GM21786 (cell line): ENCODE results near the gene ULBP2.
"Not testable (repeated sequence)": the region's sequence is repeated elsewhere in the genome, so short reads cannot be mapped to it uniquely, and the experiment has no call there.

Source experiments
- ATAC-seq: cut with Tn5 transposase; IDR thresholded peaks from one replicate; pipeline ENCODE4 v1.9.1; 2021; ENCODE audit not compliant: unreplicated experiment

The ULBP2 gene

DNA sequence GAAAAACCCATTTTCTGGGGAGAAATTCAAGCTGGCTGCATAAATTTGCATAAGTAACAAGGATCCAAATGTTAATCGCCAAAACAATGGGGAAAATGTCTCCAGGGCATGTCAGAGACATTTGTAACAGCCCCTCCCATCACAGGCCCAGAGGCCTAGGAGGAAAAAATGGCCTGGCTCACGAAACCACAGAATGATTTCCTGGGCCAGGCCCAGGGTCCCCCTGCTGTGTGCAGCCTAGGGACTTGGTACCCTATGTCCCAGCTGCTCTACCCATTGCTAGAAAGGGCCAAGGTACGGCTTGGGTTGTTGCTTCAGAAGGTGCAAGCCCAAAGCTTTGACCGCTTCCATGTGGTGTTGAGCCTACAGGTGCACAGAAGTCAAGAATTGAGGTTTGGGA lies 33.3 kb upstream of the ULBP2 start:
- ATAC-seq: not testable (repeated sequence)

DNA sequence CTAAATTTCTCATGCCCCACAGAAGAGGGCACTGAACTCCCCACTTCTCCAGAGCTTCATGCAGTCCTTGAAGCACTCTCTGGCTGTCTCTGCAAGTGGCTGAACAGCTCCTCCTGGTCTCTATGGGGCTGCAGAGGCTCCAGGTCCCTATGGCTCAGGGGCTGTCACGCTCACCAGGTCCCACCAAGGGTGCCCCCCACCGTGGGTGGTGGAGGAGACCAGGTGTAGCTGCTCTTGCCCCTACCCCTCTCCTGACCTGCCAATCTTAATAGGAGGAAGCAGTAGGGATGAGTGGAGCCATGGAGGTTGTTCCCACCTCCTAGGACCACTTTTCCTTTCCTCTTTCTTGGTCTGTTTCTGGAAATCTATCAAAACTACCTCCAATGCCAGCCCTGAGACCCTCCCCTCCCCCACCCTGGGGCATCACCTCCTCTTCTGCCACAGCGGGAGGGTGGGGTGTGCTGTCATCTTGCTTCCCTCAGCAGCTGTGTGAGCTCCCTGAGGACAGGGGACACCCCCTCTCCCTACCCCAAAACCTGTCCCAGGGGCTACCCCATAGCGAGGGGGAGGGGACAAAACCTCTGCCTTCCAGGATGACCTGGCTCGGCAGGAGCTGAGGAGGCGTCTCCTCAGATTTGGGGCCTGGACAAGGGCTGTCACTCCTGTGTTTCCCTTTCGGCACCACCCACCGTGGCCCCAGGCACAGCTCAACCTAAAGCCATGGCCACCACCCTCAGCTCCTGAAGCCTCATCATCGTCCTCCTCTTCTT lies 31.9 kb upstream of the ULBP2 start:
- no peak for ATAC-seq

DNA sequence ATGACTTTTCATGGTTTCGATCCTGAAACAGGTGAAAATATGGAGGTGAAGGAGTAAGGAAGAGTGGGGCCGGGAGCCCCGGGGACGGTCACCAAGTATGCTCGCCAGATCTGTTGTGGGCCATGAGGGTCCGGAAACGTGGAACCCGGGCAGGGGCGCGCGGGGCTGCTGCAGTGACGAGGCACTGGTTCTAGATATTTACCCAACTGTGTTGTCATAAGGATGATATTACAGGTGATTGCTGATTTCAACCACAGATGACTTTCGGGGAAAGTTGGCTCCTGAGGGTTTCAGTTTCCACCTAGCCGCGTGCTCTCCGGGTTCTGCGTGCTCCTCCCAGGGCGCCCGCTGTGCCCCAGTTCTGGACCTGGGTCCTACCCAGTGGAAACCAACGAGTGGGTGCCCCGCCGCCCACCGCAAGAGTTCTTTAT lies 31.1 kb upstream of the ULBP2 start:
- no peak for ATAC-seq

DNA sequence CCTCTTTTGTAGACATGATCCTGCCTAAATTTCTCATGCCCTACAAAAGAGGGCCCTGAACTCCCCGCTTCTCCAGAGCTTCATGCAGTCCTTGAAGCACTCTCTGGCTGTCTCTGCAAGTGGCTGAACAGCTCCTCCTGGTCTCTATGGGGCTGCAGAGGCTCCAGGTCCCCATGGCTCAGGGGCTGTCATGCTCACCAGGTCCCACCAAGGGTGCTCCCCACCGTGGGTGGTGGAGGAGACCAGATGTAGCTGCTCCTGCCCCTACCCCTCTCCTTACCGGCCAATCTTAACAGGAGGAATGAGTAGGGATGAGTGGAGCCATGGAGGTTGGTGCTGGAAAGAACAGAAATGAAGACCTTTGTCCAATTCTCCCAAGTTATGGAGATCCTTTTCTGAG lies 29.1 kb upstream of the ULBP2 start:
- not testable (repeated sequence) for ATAC-seq

DNA sequence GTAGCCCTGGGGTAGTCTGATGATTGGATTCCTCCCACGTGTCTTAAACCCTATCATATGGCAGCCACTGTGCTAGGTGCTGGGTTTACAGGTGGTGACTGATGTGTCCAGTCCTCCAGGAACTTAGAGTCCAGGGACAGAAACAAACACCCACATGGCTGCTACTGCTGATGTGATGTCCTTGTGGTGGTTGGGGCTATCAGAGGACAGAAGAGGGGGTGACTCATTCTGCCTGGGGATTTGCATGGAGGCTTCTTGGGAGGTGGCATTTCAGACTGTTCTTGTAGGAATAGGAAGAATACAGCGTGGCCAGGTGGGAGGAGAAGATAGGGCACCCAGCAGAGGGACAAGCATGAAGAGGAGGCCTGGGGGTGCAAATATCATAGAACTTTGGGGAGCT lies 28.7 kb upstream of the ULBP2 start:
- ATAC-seq: no peak

DNA sequence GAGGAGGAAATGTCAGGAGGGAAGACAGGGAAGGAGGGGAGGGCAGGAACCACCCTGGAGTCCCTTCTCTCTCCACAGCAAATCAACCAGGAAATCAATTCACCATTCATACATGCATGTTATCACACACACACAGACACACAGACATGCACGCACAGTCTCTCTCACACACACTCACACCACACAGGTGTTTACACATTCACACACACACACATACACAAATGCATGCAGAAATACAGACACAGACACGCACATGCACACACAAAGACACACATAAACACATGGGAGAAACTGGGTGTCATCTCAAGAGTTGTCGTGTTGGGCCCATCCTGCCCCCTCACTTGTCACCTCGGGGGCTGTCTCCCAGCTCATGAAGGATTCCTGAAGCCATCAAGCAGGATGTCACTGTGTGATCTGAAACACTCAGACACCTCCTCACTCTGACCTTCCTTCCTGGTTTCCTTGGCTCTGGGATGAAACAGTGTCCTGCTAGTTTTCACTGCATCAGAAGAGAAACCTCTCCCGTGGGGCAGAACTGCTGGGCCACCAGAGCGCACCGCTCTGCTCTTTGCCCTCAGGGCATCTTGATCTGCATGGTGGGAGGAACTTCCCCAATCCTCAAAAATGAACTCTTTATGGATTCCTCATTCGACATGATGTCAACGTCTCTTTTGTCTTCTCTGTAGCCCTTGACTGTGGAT lies 28.1 kb upstream of the ULBP2 start:
- ATAC-seq: no peak

DNA sequence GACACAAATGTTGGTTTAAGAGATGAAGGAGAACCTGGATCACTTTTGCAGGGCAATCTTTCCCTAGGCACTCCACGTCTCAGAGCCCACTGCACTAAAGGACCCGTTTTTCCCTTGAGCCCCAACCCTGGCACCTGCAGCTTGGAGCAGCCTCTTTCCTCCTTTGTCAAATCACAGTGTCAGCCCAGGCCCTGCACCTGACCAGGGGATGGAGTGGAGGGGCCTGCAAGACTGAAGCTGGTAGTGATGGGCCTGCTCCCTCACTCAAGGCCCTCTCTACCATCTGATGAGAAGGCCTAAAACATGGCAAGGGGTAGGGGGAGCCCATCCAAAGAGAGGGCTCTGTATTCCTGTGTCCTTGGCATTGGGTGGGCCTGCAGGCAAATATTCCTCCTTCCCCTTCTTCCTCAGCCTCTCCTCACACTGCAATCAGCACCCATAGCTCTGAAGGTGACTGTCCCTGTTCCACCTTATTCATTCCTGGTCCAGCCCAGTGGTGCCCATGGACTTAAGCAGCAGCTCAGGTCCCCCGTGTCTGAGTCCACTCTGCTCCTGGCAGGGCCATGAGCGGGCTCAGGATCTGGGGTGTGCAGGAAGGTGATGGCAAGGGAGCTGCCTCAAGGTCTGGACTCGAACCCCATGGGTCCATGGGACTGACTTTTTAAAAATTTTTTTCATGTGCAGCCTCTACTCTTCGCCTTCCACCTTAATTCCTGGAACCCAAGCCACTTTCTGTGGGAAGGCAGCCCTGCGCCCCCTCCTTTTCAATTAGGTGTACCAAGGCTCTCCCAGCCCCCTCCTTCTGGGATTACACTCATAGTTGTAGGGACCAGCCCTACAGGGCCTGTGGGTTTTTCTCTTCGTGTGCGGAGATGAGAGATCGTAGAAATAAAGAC lies 25.6 kb upstream of the ULBP2 start:
- ATAC-seq: no peak

DNA sequence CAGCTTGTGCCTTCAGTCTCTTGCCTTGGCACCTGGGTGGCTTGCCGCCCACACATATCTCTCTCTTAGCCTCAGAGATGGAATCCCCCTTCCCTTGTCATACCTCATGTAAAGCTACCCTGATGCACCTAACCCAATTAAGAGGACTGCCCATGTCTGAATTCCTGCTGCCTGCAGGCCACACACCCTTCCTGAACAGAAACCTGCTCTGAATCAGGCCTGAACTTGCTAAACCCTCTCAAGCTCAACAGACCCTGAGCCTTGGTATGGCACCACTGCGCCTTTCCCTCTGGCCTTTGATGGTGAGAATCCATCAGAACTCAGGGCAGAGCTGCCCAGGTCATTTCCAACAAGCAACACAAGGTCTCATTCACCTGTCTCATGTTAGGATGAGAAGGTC lies 24.1 kb upstream of the ULBP2 start:
- no peak for ATAC-seq

DNA sequence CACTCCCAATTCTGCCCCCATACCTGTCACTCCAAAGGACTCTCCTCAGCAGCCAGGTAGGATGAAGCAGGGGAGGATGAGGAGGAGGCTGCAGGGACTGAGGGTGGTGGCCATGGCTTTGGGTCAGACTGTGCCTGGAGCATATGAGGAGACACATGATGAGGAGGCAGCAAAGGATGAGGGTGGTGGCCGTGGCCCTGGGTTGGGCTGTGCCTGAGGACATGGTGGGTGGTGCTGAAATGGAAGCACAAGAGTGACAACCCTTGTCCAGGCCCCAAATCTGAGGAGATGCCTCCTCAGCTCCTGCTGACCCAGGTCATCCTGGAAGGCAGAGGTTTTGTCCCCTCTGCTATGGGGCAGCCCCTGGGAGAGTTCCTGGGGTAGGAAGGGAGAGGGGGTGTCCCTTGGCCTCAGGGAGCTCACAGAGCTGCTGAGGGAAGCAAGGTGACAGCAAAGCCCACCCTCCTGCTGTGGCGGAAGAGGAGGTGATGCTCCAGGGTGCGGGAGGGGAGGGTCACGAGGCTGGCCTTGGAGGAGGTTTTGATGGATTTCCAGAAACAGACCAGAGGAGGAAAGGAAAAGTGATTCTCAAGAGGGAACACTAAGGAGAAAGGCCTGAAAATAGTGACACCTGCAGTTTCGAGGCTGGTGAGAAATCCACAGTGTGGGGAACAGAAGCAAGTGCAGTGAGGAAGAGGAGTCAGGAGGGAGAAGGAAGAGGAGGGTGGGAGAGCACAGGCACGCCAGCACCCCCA lies 23.5 kb upstream of the ULBP2 start:
- no peak for ATAC-seq

DNA sequence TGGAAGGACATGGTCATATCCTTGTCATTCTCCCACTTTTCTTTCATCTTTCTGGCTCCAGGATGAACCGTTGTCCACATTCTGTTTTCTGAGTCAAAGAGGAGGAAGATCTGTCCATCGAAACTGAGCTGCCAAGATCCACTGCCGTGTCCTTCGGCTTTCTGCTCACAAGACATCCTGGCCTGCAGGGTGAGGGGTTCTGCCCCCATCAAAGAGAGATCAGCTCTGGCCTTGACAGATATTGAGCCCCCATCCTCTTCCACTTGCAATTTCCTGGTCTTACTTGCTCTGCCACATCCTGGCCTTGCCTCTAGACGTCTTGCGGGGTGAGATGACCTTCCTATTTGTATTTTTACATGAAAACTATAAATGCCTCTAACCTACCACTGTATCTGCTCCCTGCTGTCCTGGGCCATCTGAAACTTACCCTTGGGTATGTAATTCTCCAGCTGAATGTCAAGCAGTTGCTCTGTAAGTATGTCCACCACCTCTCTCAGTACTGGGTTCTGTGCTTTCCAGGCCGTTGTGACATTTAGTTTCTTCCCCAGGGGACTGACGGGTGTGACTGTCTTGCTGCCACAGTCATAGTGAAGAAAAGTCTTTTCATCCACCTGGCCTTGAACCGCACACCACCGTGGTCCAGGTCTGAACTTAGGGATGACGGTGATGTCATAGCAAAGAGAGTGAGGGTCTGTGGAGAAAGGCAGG lies 22.5 kb upstream of the ULBP2 start:
- not testable (repeated sequence) for ATAC-seq

DNA sequence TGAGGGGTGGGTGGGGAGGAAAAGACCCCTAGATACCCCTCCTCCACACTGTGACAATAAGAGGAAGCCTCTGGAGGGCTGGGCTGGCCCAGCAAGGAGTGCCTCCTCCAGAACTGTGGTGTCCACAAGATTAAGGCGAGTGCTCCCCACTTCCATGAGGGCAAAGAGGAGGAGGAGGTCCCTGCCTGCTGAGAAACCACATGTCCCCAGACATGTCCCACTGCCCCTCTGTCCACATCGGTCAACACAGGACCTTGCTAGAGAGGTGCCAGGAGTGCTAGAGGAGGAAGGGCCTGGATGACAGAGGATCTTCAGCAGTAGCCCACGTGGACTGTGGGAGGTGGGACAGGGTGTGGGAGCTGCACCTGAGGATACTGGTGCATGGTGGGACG lies 22.0 kb upstream of the ULBP2 start:
- ATAC-seq: no peak

DNA sequence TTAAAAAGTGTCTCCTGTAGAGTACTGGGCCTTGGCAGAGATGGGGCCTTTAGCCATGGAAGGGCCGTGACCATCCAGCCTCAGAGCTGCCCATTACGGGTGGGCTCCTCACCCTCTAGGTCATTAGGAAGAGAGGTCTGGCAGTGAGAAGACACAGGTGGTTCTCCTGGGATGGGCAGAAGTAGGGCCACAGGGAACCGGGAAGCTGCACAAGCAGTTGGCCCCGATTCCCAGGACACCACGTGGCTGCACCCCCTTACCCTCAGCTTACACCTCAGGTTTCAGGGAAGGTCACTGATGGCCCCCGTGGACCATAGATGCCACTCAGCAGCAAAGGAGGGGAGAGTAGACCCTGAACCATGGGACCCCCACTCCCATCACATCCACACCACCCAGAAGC lies 20.5 kb upstream of the ULBP2 start:
- no peak for ATAC-seq

DNA sequence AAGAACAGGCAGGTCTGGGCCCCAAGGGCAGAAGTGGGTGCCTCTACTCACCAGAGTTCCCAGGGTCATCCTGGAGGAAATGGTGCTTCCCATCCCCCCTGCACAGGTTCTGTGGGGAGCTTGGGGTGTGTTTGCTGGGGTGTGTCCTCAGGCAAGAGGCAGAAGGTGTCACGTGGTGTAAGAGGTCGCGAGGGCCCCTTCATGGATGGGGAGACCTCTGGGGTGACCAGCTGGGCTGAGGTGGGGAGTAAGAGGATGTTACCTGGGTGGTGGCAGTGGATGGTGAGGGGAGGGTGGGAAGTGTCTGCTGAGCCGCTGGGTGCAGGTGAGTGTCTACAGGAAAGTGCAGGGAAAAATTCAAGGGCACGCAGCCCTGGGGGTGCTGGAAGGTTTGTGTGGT lies 19.7 kb upstream of the ULBP2 start:
- not testable (repeated sequence) for ATAC-seq

DNA sequence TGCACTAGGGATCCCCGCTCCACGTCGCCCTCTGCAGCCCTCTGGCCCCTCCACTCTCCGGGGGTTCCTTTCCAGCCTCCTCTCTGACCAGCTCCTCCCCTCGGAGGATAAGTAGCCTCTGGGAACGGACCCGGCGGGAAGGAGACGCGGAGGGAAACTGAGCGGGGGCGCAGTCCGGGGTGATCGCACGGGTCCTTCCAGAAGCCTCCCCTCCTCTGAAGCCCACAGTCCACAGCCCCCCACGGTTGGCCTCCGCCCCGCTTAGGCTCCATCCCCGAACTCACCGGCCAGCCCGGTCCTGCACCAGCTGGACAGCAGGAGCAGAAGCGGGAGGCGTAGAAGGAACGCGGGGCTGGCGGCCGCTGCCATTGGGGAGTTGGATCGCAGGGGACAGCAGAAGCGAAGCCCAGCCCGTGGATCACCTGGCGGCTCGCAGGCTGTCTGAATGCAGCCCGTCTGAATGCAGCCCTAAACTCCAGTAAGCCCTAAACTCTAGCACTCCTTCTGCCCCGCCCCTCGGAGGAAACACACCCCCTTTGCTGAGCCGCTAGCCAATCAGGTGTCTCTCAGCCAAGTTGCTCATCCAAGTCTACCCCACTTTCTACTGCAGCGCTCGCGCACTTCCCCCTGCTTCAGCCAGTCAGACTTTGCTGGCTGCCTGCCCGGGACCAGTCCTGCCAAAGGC lies 19.0 kb upstream of the ULBP2 start, which contains the start of gene RAET1G:
TSS of gene RAET1G (minus strand) at position 480 of the 685 bp plus-strand sequence. CDS start at position 369, 111 bp downstream.
- ATAC-seq: no peak

DNA sequence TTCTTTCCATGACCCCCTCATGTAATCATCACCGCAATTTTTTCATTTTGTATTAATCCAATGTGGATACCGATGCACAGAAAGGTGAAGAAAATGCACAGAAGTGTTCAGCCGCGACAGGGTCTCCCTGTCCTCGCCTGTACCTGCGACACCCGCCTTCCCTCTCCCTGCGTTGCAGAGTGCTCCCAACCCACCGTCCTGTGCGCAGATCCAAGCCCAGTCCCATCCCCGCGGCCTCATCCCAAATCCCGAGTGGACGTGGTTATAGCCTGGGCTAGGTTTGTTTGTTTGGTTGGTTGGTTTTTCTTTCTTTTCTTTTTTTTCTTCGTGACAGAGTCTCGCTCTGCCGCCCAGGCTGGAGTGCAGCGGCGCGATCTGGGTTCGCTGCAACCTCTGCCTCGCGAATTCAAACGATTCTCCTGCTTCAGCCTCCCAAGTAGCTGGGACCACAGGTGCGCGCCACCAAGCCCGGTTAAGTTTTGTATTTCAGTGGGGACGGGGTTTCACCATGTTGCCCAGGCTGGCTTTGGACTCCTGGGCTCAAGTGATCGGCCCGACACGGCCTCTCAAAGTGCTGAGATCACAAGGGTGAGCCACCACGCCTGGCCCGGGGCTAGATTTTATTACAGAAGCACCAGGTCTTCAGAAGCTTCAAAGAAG lies 18.4 kb upstream of the ULBP2 start:
- no peak for ATAC-seq

DNA sequence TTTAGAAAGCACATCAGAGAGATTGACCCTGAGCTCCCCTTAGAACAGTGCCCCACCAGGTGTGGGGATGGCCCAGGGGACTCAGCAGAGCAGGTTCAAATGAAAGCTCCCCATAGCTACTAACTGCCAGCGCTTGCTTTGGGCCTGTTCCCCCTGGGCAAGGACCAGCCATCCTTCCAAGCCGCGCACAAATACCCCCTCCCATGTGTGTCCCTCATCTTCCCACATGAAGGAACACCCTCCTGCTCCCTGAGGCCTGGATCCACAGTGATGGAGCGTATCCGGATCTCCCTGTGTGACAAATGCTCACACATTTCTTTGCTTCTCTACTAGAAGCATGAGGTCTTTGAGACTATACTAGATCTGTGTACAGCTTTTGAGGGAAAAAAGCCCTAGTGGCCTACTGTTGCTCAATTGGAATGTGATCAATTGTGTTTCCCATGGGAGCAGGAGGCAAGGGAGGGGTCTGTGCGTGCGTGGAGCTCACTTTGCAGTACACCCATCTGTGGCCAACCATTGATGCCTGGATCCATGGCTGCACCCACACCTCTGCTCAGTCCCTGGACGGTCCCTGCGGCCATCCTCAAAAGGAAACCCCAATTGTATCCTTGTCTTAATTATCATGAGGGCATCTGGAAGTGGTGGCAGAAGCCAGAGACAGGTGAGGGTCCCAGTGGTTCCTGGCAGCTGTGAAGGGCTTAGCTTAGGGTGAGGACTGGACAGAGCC lies 17.4 kb upstream of the ULBP2 start:
- ATAC-seq: no peak

DNA sequence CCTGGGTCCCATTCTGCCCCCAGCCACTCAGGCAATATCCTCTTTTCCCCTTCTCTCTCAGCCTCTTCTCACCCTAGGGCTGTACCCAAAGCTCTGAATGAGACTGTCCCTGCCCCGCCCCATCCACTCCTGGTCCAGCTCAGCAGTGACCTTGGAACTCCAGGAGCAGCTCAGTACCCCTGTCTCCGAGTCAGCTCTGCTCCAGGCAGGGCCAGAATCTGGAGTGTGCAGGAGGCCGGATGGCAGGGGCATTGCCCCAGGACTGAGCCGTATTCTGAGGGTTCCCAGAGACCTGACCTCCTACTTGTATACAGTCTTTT lies 16.9 kb upstream of the ULBP2 start:
- no peak for ATAC-seq

DNA sequence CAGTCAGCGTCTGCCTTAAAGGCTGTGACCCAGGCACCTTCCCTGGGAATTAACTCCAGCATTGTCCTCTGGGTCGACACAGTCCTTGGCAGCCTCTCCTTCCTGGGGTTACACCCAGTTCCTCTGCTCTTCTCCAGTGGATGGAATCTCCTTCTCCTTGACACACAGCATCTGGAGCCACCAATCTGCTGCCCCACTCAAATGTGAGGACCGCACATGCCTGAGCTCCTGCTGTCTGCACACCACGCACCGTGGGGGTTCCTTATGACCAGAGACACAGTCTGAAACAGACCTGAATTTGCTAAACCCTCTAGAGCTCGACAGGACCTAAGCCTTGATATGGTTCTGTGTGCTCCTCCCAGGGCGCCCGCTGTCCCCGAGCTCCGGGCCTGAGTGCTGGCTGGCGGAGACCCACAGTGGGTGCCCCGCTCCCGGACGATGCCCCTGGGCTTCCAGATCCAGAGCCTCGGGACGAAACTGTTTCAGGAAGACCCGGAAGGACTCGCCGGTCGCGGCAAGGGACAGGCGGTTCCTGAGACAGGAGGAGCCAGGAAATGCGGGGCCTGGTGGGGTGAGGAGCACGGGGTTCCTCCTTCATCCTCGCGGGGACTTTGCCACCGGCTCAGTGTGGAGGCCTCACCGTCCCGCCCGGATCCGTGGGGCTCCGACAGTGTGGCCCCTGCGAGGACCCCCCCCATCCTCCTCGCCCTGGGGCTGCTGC lies 16.4 kb upstream of the ULBP2 start:
- no peak for ATAC-seq
